Stomach (tissue), 9 donors: ENCODE data around the gene CD300A. TPM values are rescaled to one million over a fixed set of nuclear protein-coding genes. Genes with fewer than 3 reads are reported as not detected.

Experiments used
- DNase-seq, 2 donors: peaks; one replicate each; pipeline versions ENCODE4 v3.0.0 to v3.0.0-alpha.2; 2013 to 2019
- H3K27ac ChIP-seq, 5 donors: fragments of 200-600 bp in 4 of 5; sonication (generic) in 4 of 5; one replicate each; pipeline ENCODE4 v1.5.1; 2013 to 2019; ENCODE audit warnings: mild to moderate bottlenecking in 1 of 5, moderate library complexity in 1 of 5
- H3K27me3 ChIP-seq, 3 donors: fragments of 200-600 bp; sonication (generic); one replicate each; pipeline ENCODE4 v1.5.1; 2017 to 2019; ENCODE audit warnings: mixed run types in 1 of 3
- H3K36me3 ChIP-seq, 4 donors: fragments of 200-600 bp; sonication (generic); 1 replicate in 3 of 4; 2 replicates in 1 of 4; pipeline ENCODE4 v1.5.1; 2016 to 2019
- H3K4me1 ChIP-seq, 4 donors: fragments of 200-600 bp; sonication (generic); one replicate each; pipeline ENCODE4 v1.5.1; 2016 to 2019
- H3K4me3 ChIP-seq, 4 donors: fragments of 200-600 bp; sonication (generic) in 3 of 4; one replicate each; pipeline ENCODE4 v1.5.1; 2016 to 2019; ENCODE audit warnings: mild to moderate bottlenecking in 1 of 4
- H3K9me3 ChIP-seq, 4 donors: fragments of 200-600 bp; sonication (generic); one replicate each; pipeline ENCODE4 v1.5.1; 2016 to 2019
- EP300 ChIP-seq: sonication (generic); formaldehyde crosslinking; IDR thresholded peaks from one replicate; pipeline ENCODE4 v1.6.1; 2017; ENCODE audit warnings: antibody characterized with exemption
- POLR2A ChIP-seq, 4 donors: fragments of 450-650 bp; IDR thresholded peaks; one replicate each; pipeline ENCODE4 v1.6.1; 2016; ENCODE audit warnings: antibody characterized with exemption in 4 of 4, control low read depth in 2 of 4, mild to moderate bottlenecking in 1 of 4, moderate library complexity in 1 of 4
- POLR2AphosphoS5 ChIP-seq, 3 donors: sonication (generic); formaldehyde crosslinking; IDR thresholded peaks; one replicate each; pipeline ENCODE4 v1.6.1; 2016; ENCODE audit warnings: antibody characterized with exemption in 3 of 3
- WGBS, 5 donors: extraction: QIAGEN DNeasy Blood & Tissue Kit in 3 of 5; methylation state at CpG; one replicate each; pipeline versions ENCODE4 v1.1.5 to v1.1.7; 2013 to 2018; 5-methylcytosine and 5-hydroxymethylcytosine counted together
- intact Hi-C: fragments of 100-400 bp; cut with DNase I; formaldehyde crosslinking; loops from one replicate; pipeline ENCODE4 v1.15.1; 2023; ENCODE audit warnings: low total_unique reads
- polyA plus RNA-seq, 3 donors: library from polyadenylated mRNA; stranded (reverse); fragments of 200-250 nt; gene quantifications; one replicate each; pipeline ENCODE4 v1.2.3, GENCODE V29; 2013
- total RNA-seq, 5 donors: library from RNA; depleted of rRNA; stranded (reverse); fragments of >200 nt; gene quantifications; one replicate each; pipeline versions ENCODE4 v1.1.0 to v1.2.3, GENCODE V29; 2014 to 2016
- TF ChIP-seq, protein P1 (sequence below), 7 experiments: fragments of 450-650 bp in 4 of 7; fragments of 200-600 bp in 3 of 7; sonication (generic) in 3 of 7; IDR thresholded peaks; one replicate each; pipeline ENCODE4 v1.5.1; 2016 to 2019; ENCODE audit warnings: antibody characterized with exemption in 7 of 7, control low read depth in 2 of 7, mild to moderate bottlenecking in 1 of 7
- donor health status: healthy with polysubstance abuse.
- donor health status: Bipolar disorder and iron deficiency.
- donor health status: healthy.

Gene CD300A
- total and polyA plus RNA-seq, 8 donors = 1.8 to 8.0 (median 3.9) TPM; not detected in 2

DNA sequence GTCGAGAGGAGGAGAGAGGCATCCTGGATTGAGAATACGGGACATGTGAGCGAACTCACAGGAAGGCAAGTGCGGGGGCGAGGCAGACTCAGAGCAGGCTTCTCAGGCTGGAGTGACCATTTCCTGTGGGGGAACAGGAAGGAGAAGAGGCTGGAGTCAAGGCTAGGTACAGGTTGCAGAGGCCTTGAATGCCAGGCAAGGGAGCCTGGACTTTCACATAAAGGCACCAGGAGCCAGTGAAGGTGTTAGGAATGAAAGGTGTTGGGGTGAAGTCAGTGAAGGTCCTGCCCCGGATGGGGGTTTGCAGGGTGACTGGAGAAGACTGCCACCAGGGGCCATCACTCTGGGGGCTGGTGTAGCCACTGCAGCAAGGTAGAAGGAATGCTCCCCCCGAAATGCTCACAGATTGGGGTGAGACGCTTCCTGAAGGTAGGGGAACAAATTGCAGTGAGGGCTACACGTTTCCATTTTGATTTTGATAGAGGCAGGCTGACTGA lies 39.8 kb upstream of the CD300A start:
- peaks cover 32 to 57% (median 49%) of the 10 kb centered on the region in 4 donors for H3K4me1 ChIP-seq
- intact Hi-C loops = no loop called here
- no peaks in the 10 kb centered on the region for H3K36me3 ChIP-seq
- TF ChIP-seq, protein P1, sequence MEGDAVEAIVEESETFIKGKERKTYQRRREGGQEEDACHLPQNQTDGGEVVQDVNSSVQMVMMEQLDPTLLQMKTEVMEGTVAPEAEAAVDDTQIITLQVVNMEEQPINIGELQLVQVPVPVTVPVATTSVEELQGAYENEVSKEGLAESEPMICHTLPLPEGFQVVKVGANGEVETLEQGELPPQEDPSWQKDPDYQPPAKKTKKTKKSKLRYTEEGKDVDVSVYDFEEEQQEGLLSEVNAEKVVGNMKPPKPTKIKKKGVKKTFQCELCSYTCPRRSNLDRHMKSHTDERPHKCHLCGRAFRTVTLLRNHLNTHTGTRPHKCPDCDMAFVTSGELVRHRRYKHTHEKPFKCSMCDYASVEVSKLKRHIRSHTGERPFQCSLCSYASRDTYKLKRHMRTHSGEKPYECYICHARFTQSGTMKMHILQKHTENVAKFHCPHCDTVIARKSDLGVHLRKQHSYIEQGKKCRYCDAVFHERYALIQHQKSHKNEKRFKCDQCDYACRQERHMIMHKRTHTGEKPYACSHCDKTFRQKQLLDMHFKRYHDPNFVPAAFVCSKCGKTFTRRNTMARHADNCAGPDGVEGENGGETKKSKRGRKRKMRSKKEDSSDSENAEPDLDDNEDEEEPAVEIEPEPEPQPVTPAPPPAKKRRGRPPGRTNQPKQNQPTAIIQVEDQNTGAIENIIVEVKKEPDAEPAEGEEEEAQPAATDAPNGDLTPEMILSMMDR (IDR thresholded peaks at IDR 0.05) = no peak
- TF ChIP-seq EP300 (no peak), POLR2AphosphoS5 (IDR thresholded peaks at IDR 0.05) (no peak), POLR2A (IDR thresholded peaks at IDR 0.05) (no peak)
- DNase-seq = no peak
- no peaks in the 10 kb centered on the region for H3K9me3 ChIP-seq
- H3K27me3 ChIP-seq = peaks cover 0 to 31% (median 10%) of the 10 kb centered on the region in 3 donors
- H3K27ac ChIP-seq = peak overlapping the region; percentile 88 to 99 (median 96)
- 64 to 78% (median 72%) methylated on average over 9 of the region's 9 CpGs for WGBS, 5 donors
- H3K4me3 ChIP-seq = no peak overlapping the region

GRCh38 chr17:74427048-74427762 lies 39.2 kb upstream of the CD300A start:
- Histone ChIP-seq H3K4me1 (peaks cover 32 to 63% (median 55%) of the 10 kb centered on the region in 4 donors), H3K9me3 (no peaks in the 10 kb centered on the region), H3K27me3 (peaks cover 0 to 38% (median 16%) of the 10 kb centered on the region in 3 donors), H3K36me3 (no peaks in the 10 kb centered on the region), H3K27ac (peak overlapping the region; percentile 88 to 99 (median 96)), H3K4me3 (no peak overlapping the region)
- TF ChIP-seq EP300 (no peak), POLR2AphosphoS5 (IDR thresholded peaks at IDR 0.05) (peak in 2 of 3 donors; percentile 56 to 80), POLR2A (IDR thresholded peaks at IDR 0.05) (no peak)
- TF ChIP-seq, protein P1 (IDR thresholded peaks at IDR 0.05) = peak in 1 of 7 experiments; percentile 16
- 30 to 48% (median 38%) methylated on average over 9 to 10 of the region's 10 CpGs for WGBS, 5 donors
- intact Hi-C loops = no loop called here
- peak; percentile 86 to 89 for DNase-seq

DNA sequence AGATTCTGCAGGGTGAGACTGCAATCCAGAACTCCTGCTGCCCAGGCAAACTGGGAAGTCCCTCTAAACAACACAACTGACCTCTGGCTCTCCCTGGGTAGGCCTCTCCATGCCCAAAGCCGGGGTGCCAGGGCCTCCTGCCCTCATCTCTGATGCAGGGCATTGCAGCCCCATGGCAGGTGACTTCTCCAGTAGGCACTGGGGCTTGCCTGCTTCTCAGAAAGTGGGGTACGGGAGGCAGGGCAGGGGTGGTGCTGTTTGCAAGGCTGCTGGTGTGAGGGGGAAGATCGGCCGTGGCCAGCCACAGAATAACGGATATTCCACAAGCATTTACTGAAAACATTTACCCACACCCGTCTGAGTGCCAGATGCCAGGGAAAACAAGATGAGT lies 38.7 kb upstream of the CD300A start:
- WGBS, 5 donors = 31 to 65% (median 39%) methylated on average over 5 to 6 of the region's 6 CpGs
- intact Hi-C loops = no loop called here
- H3K27ac ChIP-seq = peak overlapping the region; percentile 88 to 99 (median 96)
- H3K9me3 ChIP-seq = no peaks in the 10 kb centered on the region
- TF ChIP-seq POLR2AphosphoS5 (IDR thresholded peaks at IDR 0.05) (no peak), POLR2A (IDR thresholded peaks at IDR 0.05) (no peak), EP300 (no peak)
- TF ChIP-seq, protein P1 (IDR thresholded peaks at IDR 0.05) = peak in 1 of 7 experiments; percentile 4
- H3K27me3 ChIP-seq = peaks cover 0 to 42% (median 17%) of the 10 kb centered on the region in 3 donors
- no peak overlapping the region for H3K4me3 ChIP-seq
- DNase-seq = no peak
- H3K4me1 ChIP-seq = peaks cover 32 to 69% (median 61%) of the 10 kb centered on the region in 4 donors
- H3K36me3 ChIP-seq = no peaks in the 10 kb centered on the region

- no peaks in the 10 kb centered on the region for H3K36me3 ChIP-seq
- peak in 2 of 3 donors; percentile 29 to 40 for TF ChIP-seq POLR2AphosphoS5 (IDR thresholded peaks at IDR 0.05)
- TF ChIP-seq, protein P1 (IDR thresholded peaks at IDR 0.05) = no peak
- H3K27me3 ChIP-seq = peaks cover 0 to 49% (median 17%) of the 10 kb centered on the region in 3 donors
- H3K9me3 ChIP-seq = no peaks in the 10 kb centered on the region
- intact Hi-C loops = no loop called here
- DNase-seq = peak; percentile 74
- WGBS, 5 donors = 35 to 62% (median 51%) methylated on average over 16 to 19 of the region's 19 CpGs
- peak overlapping the region; percentile 66 to 78 (median 72) for H3K4me3 ChIP-seq
- H3K27ac ChIP-seq = peak overlapping the region; percentile 96 to 99 (median 96)
- peaks cover 32 to 84% (median 68%) of the 10 kb centered on the region in 4 donors for H3K4me1 ChIP-seq
Observed at GRCh38 chr17:74429604-74430384, 36.6 kb upstream of the CD300A start.
